Activated CD4-positive, alpha-beta T cell treated with anti-CD3 and anti-CD28 coated beads, Interleukin-2, amount 50 U/mL, for 1 hour (primary cell): ENCODE results near the gene IGSF22.
"Not testable (repeated sequence)": the region's sequence is repeated elsewhere in the genome, so short reads cannot be mapped to it uniquely, and the experiment has no call there.

Experiments
- DNase-seq: peaks from one replicate; pipeline ENCODE4 v3.0.0-alpha.2; 2020

The IGSF22 gene

GRCh38 chr11:18709414-18709813 lies 16.6 kb downstream of the IGSF22 start:
- no peak for DNase-seq

GRCh38 chr11:18707811-18708340 lies 18.1 kb downstream of the IGSF22 start:
- no peak for DNase-seq

GRCh38 chr11:18706330-18707243 lies 19.4 kb downstream of the IGSF22 start:
- DNase-seq = peak; percentile 53

GRCh38 chr11:18705651-18706281 lies 20.2 kb downstream of the IGSF22 start:
- peak; percentile 15 for DNase-seq

GRCh38 chr11:18704698-18705097 lies 21.3 kb downstream of the IGSF22 start:
- DNase-seq = no peak

GRCh38 chr11:18704045-18704645 lies 21.8 kb downstream of the IGSF22 start:
- DNase-seq = no peak

- no peak for DNase-seq
Observed at GRCh38 chr11:18703001-18703763, 22.8 kb downstream of the IGSF22 start.

GRCh38 chr11:18701614-18702216 lies 24.3 kb downstream of the IGSF22 start:
- DNase-seq = no peak

- no peak for DNase-seq
Observed at GRCh38 chr11:18700872-18701271, 25.1 kb downstream of the IGSF22 start.

- no peak for DNase-seq
Observed at GRCh38 chr11:18700375-18700774, 25.6 kb downstream of the IGSF22 start.

GRCh38 chr11:18699848-18700261 lies 26.1 kb downstream of the IGSF22 start:
- no peak for DNase-seq

- DNase-seq = no peak
Observed at GRCh38 chr11:18699269-18699596, 26.8 kb downstream of the IGSF22 start.

GRCh38 chr11:18698341-18699268 lies 27.4 kb downstream of the IGSF22 start, which contains the start of gene TMEM86A:
TSS of gene TMEM86A (plus strand) at chr11:18698779. CDS start at chr11:18698887, 108 bp downstream.
- peak; percentile 90 for DNase-seq

- no peak for DNase-seq
Observed at GRCh38 chr11:18697576-18697975, 28.4 kb downstream of the IGSF22 start.

GRCh38 chr11:18696638-18697225 lies 29.3 kb downstream of the IGSF22 start:
- no peak for DNase-seq

GRCh38 chr11:18692941-18693760 lies 32.8 kb downstream of the IGSF22 start:
- no peak for DNase-seq

- DNase-seq = not testable (repeated sequence)
Observed at GRCh38 chr11:18691467-18692140, 34.4 kb downstream of the IGSF22 start.

GRCh38 chr11:18684267-18684666 lies 41.7 kb downstream of the IGSF22 start:
- DNase-seq = no peak

- DNase-seq = no peak
Observed at GRCh38 chr11:18682466-18682865, 43.5 kb downstream of the IGSF22 start.
